Prostate gland (tissue), 2 donors: ENCODE measurements around the gene CES2.

ENCODE experiments used
- CTCF ChIP-seq, 4 experiments: fragments of 200-600 bp in 2 of 4; fragments of 450-650 bp in 2 of 4; sonication (generic) in 2 of 4; IDR thresholded peaks; 1 replicate in 3 of 4; 2 replicates in 1 of 4; pipeline ENCODE4 v1.5.1; 2016 to 2019; ENCODE audit warnings: antibody characterized with exemption in 4 of 4, mild to moderate bottlenecking in 2 of 4, moderate library complexity in 2 of 4
- POLR2A ChIP-seq: fragments of 450-650 bp; IDR thresholded peaks from one replicate; pipeline ENCODE4 v1.6.1; 2016; ENCODE audit warnings: antibody characterized with exemption, mild to moderate bottlenecking

GRCh38 chr16:66973716-66974115, 38.4 kb downstream of the CES2 start:
- TF ChIP-seq POLR2A (no peak), CTCF (IDR thresholded peaks at IDR 0.05) (no peak)
